GM12865 (cell line): ENCODE results near the gene MXRA7.

Experiments
- DNase-seq: peaks from one replicate; pipeline ENCODE4 v3.0.0; 2010; ENCODE audit warnings: low read depth
- H3K4me3 ChIP-seq: 2 replicates; pipeline ENCODE4 v1.5.1; 2011; ENCODE audit warnings: mild to moderate bottlenecking, low read depth, low read length, control low read depth
- CTCF ChIP-seq: IDR thresholded peaks from 2 replicates; pipeline ENCODE4 v1.5.1; 2011; ENCODE audit warnings: low read length, control low read depth, low read depth, inconsistent platforms; ENCODE audit not compliant: insufficient read depth; ENCODE audit errors: missing control alignments

Gene MXRA7

GRCh38 chr17:76684756-76685155 is 26.0 kb downstream of the MXRA7 start:
- no peak for DNase-seq
- H3K4me3 ChIP-seq, result no peak overlapping the region
- no peak for TF ChIP-seq CTCF

- H3K4me3 ChIP-seq, result no peak overlapping the region
- TF ChIP-seq CTCF, result no peak
- DNase-seq, result no peak
Measured at GRCh38 chr17:76683921-76684745, 26.6 kb downstream of the MXRA7 start.

GRCh38 chr17:76683011-76683755 is 27.6 kb downstream of the MXRA7 start:
- no peak overlapping the region for H3K4me3 ChIP-seq
- no peak for DNase-seq
- peak; percentile 6 for TF ChIP-seq CTCF

- no peak overlapping the region for H3K4me3 ChIP-seq
- no peak for TF ChIP-seq CTCF
- DNase-seq, result no peak
Measured at GRCh38 chr17:76682296-76682695, 28.5 kb downstream of the MXRA7 start.

- H3K4me3 ChIP-seq, result no peak overlapping the region
- DNase-seq, result peak; percentile 76
- peak; percentile 88 for TF ChIP-seq CTCF
Measured at GRCh38 chr17:76681222-76682137, 29.3 kb downstream of the MXRA7 start.

- no peak for DNase-seq
- no peak for TF ChIP-seq CTCF
- H3K4me3 ChIP-seq, result no peak overlapping the region
Measured at GRCh38 chr17:76679239-76679638, 31.5 kb downstream of the MXRA7 start.
